Stimulated activated CD4-positive, alpha-beta T cell treated with anti-CD3 and anti-CD28 coated beads, TNF-alpha, amount 100 ng/mL, for 4 hours (primary cell): ENCODE data around the gene IFT20.
"Not testable (repeated sequence)": the region's sequence is repeated elsewhere in the genome, so short reads cannot be mapped to it uniquely, and the experiment has no call there.

Source experiments
- DNase-seq, 3 experiments: peaks; one replicate each; pipeline ENCODE4 v3.0.0-alpha.2; 2020; ENCODE audit warnings: low read depth in 3 of 3

IFT20 gene

GRCh38 chr17:28364665-28365363, 29.5 kb upstream of the IFT20 start, which contains the start of gene SEBOX:
TSS of gene SEBOX (minus strand) at chr17:28365199. CDS start at chr17:28365151, 48 bp downstream.
- no peak for DNase-seq

GRCh38 chr17:28363776-28364650, 28.7 kb upstream of the IFT20 start:
- DNase-seq: no peak

- no peak for DNase-seq
These were observed 27.9 kb upstream of the IFT20 start for GRCh38 chr17:28363186-28363585.

- DNase-seq: no peak
These were observed 22.6 kb upstream of the IFT20 start for GRCh38 chr17:28357901-28358197.

GRCh38 chr17:28357061-28357900, 22.0 kb upstream of the IFT20 start, which contains the start of gene POLDIP2:
TSS of gene POLDIP2 (minus strand) at chr17:28357527. CDS start at chr17:28357448, 79 bp downstream.
- peak; percentile 84 to 92 (median 92) for DNase-seq

GRCh38 chr17:28350271-28350670, 15.0 kb upstream of the IFT20 start:
- DNase-seq: no peak

- DNase-seq: no peak
These were observed 13.7 kb upstream of the IFT20 start for GRCh38 chr17:28348979-28349378.

- no peak for DNase-seq
These were observed 12.1 kb upstream of the IFT20 start for GRCh38 chr17:28347261-28347891.

GRCh38 chr17:28346746-28347246, 11.5 kb upstream of the IFT20 start:
- DNase-seq: no peak

- no peak for DNase-seq
These were observed 10.9 kb upstream of the IFT20 start for GRCh38 chr17:28346199-28346580.

- no peak for DNase-seq
These were observed 10.3 kb upstream of the IFT20 start for GRCh38 chr17:28345419-28346198.

- no peak for DNase-seq
These were observed 9.2 kb upstream of the IFT20 start for GRCh38 chr17:28344435-28344901.

GRCh38 chr17:28344011-28344410, 8.7 kb upstream of the IFT20 start:
- no peak for DNase-seq

GRCh38 chr17:28343491-28343932, 8.2 kb upstream of the IFT20 start:
- no peak for DNase-seq

GRCh38 chr17:28342313-28342712, 7.0 kb upstream of the IFT20 start:
- no peak for DNase-seq

- no peak for DNase-seq
These were observed 6.2 kb upstream of the IFT20 start for GRCh38 chr17:28341516-28341915.

GRCh38 chr17:28340374-28340773, 5.1 kb upstream of the IFT20 start:
- DNase-seq: no peak

- DNase-seq: no peak
These were observed 4.2 kb upstream of the IFT20 start for GRCh38 chr17:28339431-28339830.

- DNase-seq: not testable (repeated sequence)
These were observed 3.5 kb upstream of the IFT20 start for GRCh38 chr17:28338769-28339212.

- DNase-seq: no peak
These were observed 2.9 kb upstream of the IFT20 start for GRCh38 chr17:28338056-28338768.
